Measurements from ENCODE around the gene MYBBP1A. TPM values are rescaled to one million over a fixed set of nuclear protein-coding genes. Genes with fewer than 3 reads are reported as not detected.
A peak's percentile ranks its signal among the peaks of the same experiment; 100 is the strongest.

MYBBP1A gene
- total RNA-seq, 1 donor: 49.2 TPM

GRCh38 chr17:4499431-4500190, 55.6 kb downstream of the MYBBP1A start:
- no peaks in the 10 kb centered on the region for H3K4me1 ChIP-seq (ENCODE audit: insufficient read depth, low read length)
- H4K20me1 ChIP-seq (ENCODE audit: insufficient read depth, low read length): peaks cover 3% of the 10 kb centered on the region
- H2AFZ ChIP-seq (ENCODE audit: low read length): no peak overlapping the region
- H3K27ac ChIP-seq (ENCODE audit: low read depth, low read length): no peak overlapping the region
- no peaks in the 10 kb centered on the region for H3K79me2 ChIP-seq (ENCODE audit: insufficient read depth, low read length)
- DNase-seq (ENCODE audit: insufficient read length, low spot score, missing footprints): no peak
- H3K27me3 ChIP-seq (ENCODE audit: insufficient read depth, low read length): peaks cover 33% of the 10 kb centered on the region
- no peaks in the 10 kb centered on the region for H3K36me3 ChIP-seq (ENCODE audit: insufficient read depth, low read length)
- H3K9me3 ChIP-seq (ENCODE audit: low read depth, low read length): no peaks in the 10 kb centered on the region
- H3K4me3 ChIP-seq (ENCODE audit: insufficient read depth, low read length): no peak overlapping the region
- TF ChIP-seq CTCF (IDR thresholded peaks at IDR 0.05; ENCODE audit: extremely low read depth, low read depth, low read length): no peak
- no peak overlapping the region for H3K4me2 ChIP-seq (ENCODE audit: insufficient read depth, low read length)

- Histone ChIP-seq H4K20me1 (ENCODE audit: insufficient read depth, low read length) (peaks cover 3% of the 10 kb centered on the region), H3K9me3 (ENCODE audit: low read depth, low read length) (no peaks in the 10 kb centered on the region), H3K4me3 (ENCODE audit: insufficient read depth, low read length) (no peak within 1 kb of the TSS), H3K4me1 (ENCODE audit: insufficient read depth, low read length) (no peaks in the 10 kb centered on the region), H2AFZ (ENCODE audit: low read length) (no peak within 1 kb of the TSS), H3K79me2 (ENCODE audit: insufficient read depth, low read length) (no peaks in the 10 kb centered on the region), H3K36me3 (ENCODE audit: insufficient read depth, low read length) (no peaks in the 10 kb centered on the region), H3K27me3 (ENCODE audit: insufficient read depth, low read length) (peaks cover 33% of the 10 kb centered on the region), H3K4me2 (ENCODE audit: insufficient read depth, low read length) (no peak within 1 kb of the TSS), H3K27ac (ENCODE audit: low read depth, low read length) (no peak within 1 kb of the TSS)
- peak; percentile 99 for DNase-seq (ENCODE audit: insufficient read length, low spot score, missing footprints)
- TF ChIP-seq CTCF (IDR thresholded peaks at IDR 0.05; ENCODE audit: extremely low read depth, low read depth, low read length): no peak
Measured at GRCh38 chr17:4498461-4499397, 56.5 kb downstream of the MYBBP1A start, which contains the start of gene SPNS2. Gene SPNS2 (plus strand): TSS chr17:4498881. CDS start chr17:4499048, 167 bp downstream.

GRCh38 chr17:4497101-4497824, 57.9 kb downstream of the MYBBP1A start:
- peaks cover 3% of the 10 kb centered on the region for H4K20me1 ChIP-seq (ENCODE audit: insufficient read depth, low read length)
- H3K4me3 ChIP-seq (ENCODE audit: insufficient read depth, low read length): no peak overlapping the region
- DNase-seq (ENCODE audit: insufficient read length, low spot score, missing footprints): peak; percentile 97
- H3K4me2 ChIP-seq (ENCODE audit: insufficient read depth, low read length): no peak overlapping the region
- H2AFZ ChIP-seq (ENCODE audit: low read length): no peak overlapping the region
- H3K27ac ChIP-seq (ENCODE audit: low read depth, low read length): no peak overlapping the region
- H3K79me2 ChIP-seq (ENCODE audit: insufficient read depth, low read length): no peaks in the 10 kb centered on the region
- H3K27me3 ChIP-seq (ENCODE audit: insufficient read depth, low read length): peaks cover 33% of the 10 kb centered on the region
- H3K9me3 ChIP-seq (ENCODE audit: low read depth, low read length): no peaks in the 10 kb centered on the region
- no peaks in the 10 kb centered on the region for H3K4me1 ChIP-seq (ENCODE audit: insufficient read depth, low read length)
- H3K36me3 ChIP-seq (ENCODE audit: insufficient read depth, low read length): no peaks in the 10 kb centered on the region
- no peak for TF ChIP-seq CTCF (IDR thresholded peaks at IDR 0.05; ENCODE audit: extremely low read depth, low read depth, low read length)

All from osteoblast (primary cell).